ENCODE measurements around the gene TRAM2. TPM values are rescaled to one million over a fixed set of nuclear protein-coding genes. Genes with fewer than 3 reads are reported as not detected.

TRAM2 gene
- total and polyA plus RNA-seq, 5 experiments from 2014 or later = 3.1 to 9.9 (median 4.9) TPM

DNA sequence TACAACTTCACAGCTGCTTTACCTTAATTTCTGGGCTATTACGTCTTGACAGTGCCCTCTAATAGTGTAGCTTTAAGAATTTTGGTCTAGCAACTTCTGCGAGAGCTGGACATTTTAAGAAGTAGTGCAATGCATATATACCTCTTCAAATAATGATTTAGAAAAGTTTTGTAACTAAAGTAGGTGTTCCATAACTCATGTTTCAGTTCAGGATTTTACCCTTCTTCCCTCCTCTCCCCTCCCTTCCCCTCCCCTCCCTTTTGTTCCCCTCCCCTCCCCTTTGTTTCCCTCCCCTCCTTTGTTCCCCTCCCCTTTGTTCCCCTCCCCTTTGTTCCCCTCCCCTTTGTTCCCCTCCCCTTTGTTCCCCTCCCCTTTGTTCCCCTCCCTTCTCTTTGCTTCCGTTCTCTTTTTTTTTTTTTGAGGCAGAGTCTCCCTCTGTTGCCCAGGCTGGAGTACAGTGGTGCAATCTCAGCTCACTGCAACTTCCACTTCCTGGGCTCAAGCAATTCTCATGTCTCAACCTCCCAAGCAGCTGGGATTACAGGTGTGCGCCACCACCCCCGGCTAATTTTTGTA lies 28.8 kb upstream of the TRAM2 start:
- H3K4me1 Mint-ChIP-seq = peaks cover 0 to 3% (median 0%) of the 10 kb centered on the region in 4 donors
- POLR2A ChIA-PET = no interaction called here
- ATAC-seq (no peak), DNase-seq (no peak)
- peaks cover 0 to 8% (median 2%) of the 10 kb centered on the region in 9 donors for H3K9me3 Mint-ChIP-seq
- no peak overlapping the region for H3K27ac Mint-ChIP-seq
- no peaks in the 10 kb centered on the region for H3K36me3 Mint-ChIP-seq
- no peak overlapping the region for H3K4me3 Mint-ChIP-seq
- H3K27me3 Mint-ChIP-seq = peaks cover 0 to 2% (median 0%) of the 10 kb centered on the region in 5 donors

DNA sequence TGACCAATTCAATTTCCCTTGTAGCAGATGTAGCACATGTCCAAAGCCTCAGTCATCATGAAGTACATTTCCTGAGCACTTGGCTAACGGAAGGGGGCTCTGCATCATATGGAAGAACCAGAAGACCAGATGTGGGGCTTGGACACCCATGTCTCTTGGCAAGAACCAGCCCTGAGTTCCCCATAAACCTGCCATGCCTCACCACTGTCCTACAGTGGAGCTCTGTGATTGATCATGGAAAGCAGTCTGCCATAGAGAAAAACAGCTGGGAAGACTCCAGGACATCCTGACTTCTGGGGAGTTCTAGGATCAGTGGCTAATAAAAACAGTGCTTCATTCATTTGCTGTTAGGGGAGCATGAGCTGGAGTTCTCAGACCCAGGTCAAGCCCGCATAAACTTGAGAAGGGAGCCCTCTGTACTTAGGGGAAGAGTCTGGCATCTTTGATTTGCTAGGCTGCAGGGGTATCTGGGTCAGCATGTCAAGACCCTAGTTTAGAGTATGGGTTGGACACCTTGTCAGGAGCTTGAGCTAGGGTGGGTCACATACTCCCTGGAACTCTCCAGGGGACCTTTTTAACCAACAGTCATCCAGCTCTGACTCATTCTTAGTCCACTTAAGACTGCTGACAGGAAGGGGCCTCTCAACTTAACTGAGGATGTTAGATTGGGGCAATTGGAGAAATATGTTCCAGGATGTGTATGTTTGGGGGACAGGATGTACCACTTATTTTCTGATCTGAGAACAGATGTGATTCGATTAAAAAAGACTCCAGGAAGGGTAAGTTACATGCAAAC lies 26.3 kb upstream of the TRAM2 start:
- POLR2A ChIA-PET = no interaction called here
- DNase-seq = no peak
- H3K27ac Mint-ChIP-seq = peak overlapping the region in 1 of 10 donors; percentile 75

DNA sequence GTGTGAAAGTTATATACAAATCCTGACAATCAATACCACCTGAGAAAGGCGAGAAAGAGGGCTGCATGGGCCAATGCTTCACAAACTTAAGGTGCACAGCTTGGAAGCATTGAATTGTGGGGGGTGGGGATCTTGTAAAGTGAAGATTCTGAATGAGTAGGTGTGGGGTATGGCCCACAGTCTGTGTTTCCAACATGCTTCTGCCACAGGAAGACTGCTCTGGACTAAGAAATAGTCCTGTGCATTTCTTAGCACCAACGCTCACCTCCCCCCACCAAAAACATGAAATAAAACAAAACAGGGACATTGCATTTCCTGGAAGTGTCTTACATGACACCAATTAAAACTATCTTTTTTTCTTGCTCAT lies 21.9 kb upstream of the TRAM2 start:
- Mint-ChIP-seq H3K4me3 (no peak overlapping the region), H3K4me1 (peaks cover 12 to 20% (median 13%) of the 10 kb centered on the region in 4 donors), H3K9me3 (no peaks in the 10 kb centered on the region), H3K36me3 (no peaks in the 10 kb centered on the region), H3K27ac (peak overlapping the region in 1 of 10 donors; percentile 80), H3K27me3 (no peaks in the 10 kb centered on the region)
- no peak for DNase-seq
- no peak for ATAC-seq
- POLR2A ChIA-PET = no interaction called here

More for the DNA sequence above, 26.3 kb upstream of the TRAM2 start:
- H3K4me3 Mint-ChIP-seq = no peak overlapping the region
- no peaks in the 10 kb centered on the region for H3K36me3 Mint-ChIP-seq
- ATAC-seq = no peak
- H3K9me3 Mint-ChIP-seq = peaks cover 0 to 1% (median 0%) of the 10 kb centered on the region in 9 donors
- peaks cover 0 to 2% (median 0%) of the 10 kb centered on the region in 5 donors for H3K27me3 Mint-ChIP-seq
- peaks cover under 1 to 5% (median 2%) of the 10 kb centered on the region in 4 donors for H3K4me1 Mint-ChIP-seq

DNA sequence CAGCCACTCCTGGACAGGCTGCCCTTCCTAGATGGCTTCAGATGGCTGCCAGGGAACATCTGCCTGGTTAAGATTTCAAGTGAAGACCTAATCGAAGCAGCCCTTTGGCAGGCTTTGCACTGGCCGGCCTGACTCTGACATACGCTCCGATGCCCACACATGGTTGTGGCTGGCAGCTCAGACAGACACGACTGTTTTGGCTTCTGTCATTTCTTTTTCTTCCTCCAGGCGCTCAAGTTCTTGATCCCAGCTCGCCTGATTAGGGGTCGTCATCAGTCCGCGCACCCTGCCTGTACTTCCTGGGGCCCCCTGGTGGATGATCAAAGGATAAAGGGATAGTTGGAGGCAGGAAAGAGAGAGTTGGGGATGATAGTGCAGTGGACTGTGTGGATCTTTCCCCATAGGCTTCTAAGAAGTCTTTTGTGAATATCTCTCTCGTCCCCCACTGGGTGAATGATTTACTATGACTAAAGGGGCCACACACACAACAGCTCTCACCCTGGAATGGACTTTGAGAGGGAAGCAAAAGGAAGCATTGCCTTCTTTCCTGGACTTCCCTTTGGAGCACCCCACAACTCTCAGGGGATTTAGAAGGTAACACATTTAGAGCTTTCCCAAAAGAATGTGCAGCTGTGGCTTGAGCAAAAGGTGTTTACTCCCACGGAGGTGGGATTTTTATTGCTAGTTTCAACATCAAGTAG lies 21.4 kb upstream of the TRAM2 start:
- no peak overlapping the region for H3K4me3 Mint-ChIP-seq
- peak overlapping the region in 1 of 10 donors; percentile 80 for H3K27ac Mint-ChIP-seq
- no peaks in the 10 kb centered on the region for H3K9me3 Mint-ChIP-seq
- H3K4me1 Mint-ChIP-seq = peaks cover 12 to 20% (median 13%) of the 10 kb centered on the region in 4 donors
- H3K27me3 Mint-ChIP-seq = no peaks in the 10 kb centered on the region
- peak in 4 of 10 donors; percentile 7 to 35 (median 16) for DNase-seq
- POLR2A ChIA-PET = no interaction called here
- no peaks in the 10 kb centered on the region for H3K36me3 Mint-ChIP-seq
- peak; percentile 40 to 59 for ATAC-seq

DNA sequence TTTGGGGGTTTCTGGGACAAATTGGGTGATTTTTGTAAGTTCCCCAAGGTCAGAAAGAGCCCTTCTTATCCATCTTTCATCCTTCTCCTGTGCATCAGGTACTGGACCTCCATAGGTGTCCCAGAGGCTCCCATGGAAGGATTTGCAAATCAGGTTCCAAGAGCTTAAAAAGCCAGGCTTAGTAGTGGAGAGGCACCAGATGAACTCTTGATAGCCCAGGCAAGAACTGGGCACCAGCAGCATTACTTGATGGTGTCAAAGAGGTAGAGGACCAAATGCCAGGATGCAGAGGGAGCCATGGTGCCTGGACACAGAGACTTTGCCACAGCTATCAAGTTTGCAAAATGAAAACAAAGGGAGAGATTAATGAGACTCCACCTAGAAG lies 20.9 kb upstream of the TRAM2 start:
- POLR2A ChIA-PET = no interaction called here
- Mint-ChIP-seq H3K4me3 (no peak overlapping the region), H3K36me3 (no peaks in the 10 kb centered on the region), H3K4me1 (peaks cover 10 to 20% (median 13%) of the 10 kb centered on the region in 4 donors), H3K27ac (peak overlapping the region in 1 of 10 donors; percentile 45), H3K9me3 (no peaks in the 10 kb centered on the region), H3K27me3 (no peaks in the 10 kb centered on the region)
- ATAC-seq = no peak
- DNase-seq = no peak

DNA sequence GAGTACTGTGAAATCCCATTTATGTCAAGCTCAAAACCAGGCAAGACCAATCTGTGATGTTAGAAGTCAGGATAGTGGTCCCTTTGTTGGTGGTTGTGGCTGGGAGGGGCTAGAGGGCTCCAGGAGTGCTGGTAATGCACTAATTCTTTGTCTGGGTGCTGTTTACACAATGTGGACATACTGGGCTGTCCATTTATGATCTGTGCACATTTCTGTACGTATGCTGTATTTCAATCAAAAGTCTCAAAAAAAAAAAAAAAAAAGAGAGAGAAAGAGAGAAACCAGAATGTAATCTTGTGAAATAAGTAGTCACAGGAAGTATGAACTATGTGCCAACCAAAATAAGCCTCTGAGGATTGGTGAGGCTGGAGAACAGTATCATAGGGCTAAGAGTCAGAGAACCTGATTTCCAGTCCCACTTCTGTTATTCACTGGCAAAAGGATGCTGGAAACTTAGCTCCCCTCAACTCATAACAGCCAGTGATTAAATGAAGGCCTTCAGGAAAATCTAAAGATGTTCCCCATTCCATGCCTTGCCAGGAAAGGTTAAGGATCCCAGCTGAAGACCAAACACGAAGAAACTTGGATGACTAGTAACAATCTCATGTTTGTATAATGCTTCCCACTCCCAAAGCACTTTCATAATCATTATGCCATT lies 19.6 kb upstream of the TRAM2 start:
- ATAC-seq = no peak
- H3K36me3 Mint-ChIP-seq = no peaks in the 10 kb centered on the region
- H3K27ac Mint-ChIP-seq = peak overlapping the region in 1 of 10 donors; percentile 33
- DNase-seq = no peak
- H3K4me3 Mint-ChIP-seq = no peak overlapping the region
- H3K27me3 Mint-ChIP-seq = no peaks in the 10 kb centered on the region
- H3K9me3 Mint-ChIP-seq = no peaks in the 10 kb centered on the region
- POLR2A ChIA-PET = no interaction called here
- peaks cover 10 to 20% (median 13%) of the 10 kb centered on the region in 4 donors for H3K4me1 Mint-ChIP-seq

DNA sequence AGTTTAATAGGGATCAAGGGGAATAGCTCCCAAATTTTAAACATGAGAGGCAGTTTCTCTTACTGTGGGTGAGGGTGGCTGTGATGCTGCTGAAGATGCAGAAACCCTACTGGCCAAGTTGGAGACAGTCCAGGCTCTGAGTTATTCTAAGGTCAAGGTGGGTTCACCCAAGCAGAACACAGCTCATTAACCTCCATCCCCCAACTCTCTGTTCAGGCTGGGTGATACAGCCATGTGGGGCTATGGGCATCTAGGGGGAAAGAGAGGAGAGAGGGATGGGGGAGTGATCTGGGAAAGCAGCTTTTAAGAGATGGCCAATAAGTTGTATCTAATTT lies 18.9 kb upstream of the TRAM2 start:
- peaks cover 10 to 20% (median 13%) of the 10 kb centered on the region in 4 donors for H3K4me1 Mint-ChIP-seq
- H3K4me3 Mint-ChIP-seq = no peak overlapping the region
- POLR2A ChIA-PET = no interaction called here
- H3K27me3 Mint-ChIP-seq = no peaks in the 10 kb centered on the region
- H3K36me3 Mint-ChIP-seq = no peaks in the 10 kb centered on the region
- ATAC-seq (no peak), DNase-seq (no peak)
- no peaks in the 10 kb centered on the region for H3K9me3 Mint-ChIP-seq
- no peak overlapping the region for H3K27ac Mint-ChIP-seq

DNA sequence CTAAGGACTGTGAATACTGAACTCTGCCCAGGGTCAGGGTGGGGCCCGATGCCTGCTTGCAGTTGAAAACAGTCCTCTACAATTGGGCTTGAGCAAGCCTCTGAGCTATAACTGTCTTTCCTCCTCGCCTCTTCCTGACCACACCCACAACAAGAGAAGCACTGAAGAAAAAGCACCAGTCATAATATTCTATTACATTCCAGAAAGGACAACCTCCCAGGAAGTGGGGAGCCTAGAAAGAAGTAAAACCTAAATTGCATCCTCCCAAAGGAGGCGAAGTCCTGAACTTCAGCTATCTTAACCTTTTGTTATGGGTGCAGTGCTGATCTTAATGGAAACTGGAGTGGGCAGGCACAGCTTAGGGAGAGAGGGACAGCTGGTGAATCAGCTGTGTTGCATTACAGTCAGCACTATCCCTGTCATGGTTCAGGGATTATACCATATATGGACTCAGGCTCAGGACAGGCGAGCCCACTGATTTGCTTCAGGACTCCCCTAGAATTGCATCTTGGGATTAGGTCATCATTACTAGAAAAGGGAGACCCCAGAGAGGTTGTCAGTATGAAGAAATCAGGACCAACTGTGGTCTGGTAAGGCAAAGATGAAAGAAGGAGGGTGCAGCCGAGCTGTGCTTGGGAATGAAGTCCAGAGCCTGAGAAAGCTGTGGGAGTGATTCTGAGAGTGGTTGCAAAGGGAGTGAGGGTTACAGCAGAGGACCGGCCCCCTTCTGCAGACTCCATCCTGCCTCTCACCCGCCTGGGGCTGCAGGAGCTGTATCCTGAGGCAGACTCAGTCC lies 18.3 kb upstream of the TRAM2 start:
- DNase-seq = no peak
- H3K36me3 Mint-ChIP-seq = no peaks in the 10 kb centered on the region
- H3K27me3 Mint-ChIP-seq = no peaks in the 10 kb centered on the region
- H3K4me1 Mint-ChIP-seq = peaks cover 10 to 20% (median 13%) of the 10 kb centered on the region in 4 donors
- ATAC-seq = no peak
- no peaks in the 10 kb centered on the region for H3K9me3 Mint-ChIP-seq
- H3K27ac Mint-ChIP-seq = peak overlapping the region in 1 of 10 donors; percentile 17
- no peak overlapping the region for H3K4me3 Mint-ChIP-seq
- POLR2A ChIA-PET = no interaction called here

DNA sequence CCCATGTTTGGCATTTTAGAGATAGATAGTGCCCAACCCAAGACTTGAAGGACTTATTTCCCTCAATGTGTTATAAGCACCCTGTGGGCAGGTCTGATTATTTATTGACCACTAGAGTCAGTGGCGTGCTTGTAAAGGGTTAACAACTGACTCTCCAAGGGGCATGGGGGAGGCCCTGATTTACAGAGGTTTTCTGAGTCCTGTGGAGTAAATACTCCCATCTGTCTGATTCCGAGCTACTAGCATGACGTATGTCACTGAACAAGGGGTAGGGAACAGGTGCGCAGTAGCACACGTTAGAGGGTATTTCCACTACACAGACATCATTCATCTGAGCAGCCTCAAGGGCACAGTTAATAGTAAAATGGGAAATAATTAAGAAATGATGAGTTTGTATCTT lies 17.4 kb upstream of the TRAM2 start:
- Mint-ChIP-seq H3K9me3 (no peaks in the 10 kb centered on the region), H3K27ac (no peak overlapping the region), H3K36me3 (no peaks in the 10 kb centered on the region), H3K27me3 (no peaks in the 10 kb centered on the region), H3K4me3 (no peak overlapping the region), H3K4me1 (peaks cover 10 to 20% (median 13%) of the 10 kb centered on the region in 4 donors)
- no peak for DNase-seq
- ATAC-seq = no peak
- POLR2A ChIA-PET = no interaction called here

DNA sequence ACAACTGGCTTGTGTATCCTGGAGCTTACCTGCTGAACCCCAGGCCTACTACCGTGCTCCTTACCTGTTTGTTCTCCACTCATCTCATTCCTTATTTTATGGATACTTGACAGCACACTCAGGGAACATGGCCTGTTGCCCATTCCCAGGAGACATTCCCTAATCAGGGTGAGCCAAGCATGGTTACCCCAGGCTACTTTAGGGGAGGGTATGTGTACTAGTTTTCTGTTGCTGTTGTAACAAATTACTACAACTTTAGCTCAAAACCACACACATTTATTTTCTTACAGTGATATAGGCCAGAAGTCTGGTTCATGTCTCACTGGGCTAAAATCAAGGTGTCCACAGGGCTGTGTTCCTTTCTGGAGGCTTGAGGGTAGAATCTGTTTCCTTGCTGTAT lies 15.0 kb upstream of the TRAM2 start:
- Mint-ChIP-seq H3K4me1 (peaks cover 6 to 18% (median 8%) of the 10 kb centered on the region in 4 donors), H3K4me3 (no peak overlapping the region), H3K36me3 (no peaks in the 10 kb centered on the region), H3K27ac (no peak overlapping the region), H3K27me3 (no peaks in the 10 kb centered on the region), H3K9me3 (no peaks in the 10 kb centered on the region)
- ATAC-seq = no peak
- DNase-seq = no peak
- POLR2A ChIA-PET = no interaction called here

DNA sequence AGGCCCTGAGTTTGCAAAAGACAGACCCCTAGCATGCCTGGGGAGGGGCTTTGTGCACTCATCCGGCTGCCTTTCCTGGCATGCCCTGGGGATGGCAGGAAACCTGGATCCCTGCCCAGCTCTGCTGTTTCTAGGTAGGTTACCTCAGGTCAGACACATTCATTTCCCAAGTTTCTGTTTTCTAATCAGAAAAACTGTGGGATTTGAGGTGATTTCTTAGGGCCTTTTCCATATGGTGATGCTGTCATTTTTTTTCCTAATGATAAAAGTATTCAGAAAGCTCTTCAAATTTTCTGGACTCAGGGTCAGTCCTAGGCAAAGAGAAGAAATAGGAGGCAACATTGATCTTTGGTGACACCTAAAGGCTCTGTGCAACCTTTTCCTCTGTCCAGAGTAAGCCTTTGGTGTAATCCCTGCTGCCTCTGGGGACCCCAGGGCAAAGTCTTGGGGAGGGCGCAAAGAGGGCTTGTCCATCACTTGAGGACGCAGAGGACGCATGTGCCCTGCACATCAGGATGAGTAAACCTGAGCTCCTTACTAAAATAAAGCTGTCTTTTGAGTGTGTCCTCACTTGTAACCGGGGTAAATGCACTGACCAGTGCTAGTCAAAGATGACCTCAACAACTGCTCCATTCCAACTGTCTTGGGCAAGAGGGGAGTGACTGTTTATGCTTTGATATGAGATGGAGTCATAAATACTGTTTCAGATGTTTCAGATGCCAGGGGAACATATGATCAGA lies 13.5 kb upstream of the TRAM2 start:
- no peaks in the 10 kb centered on the region for H3K9me3 Mint-ChIP-seq
- H3K36me3 Mint-ChIP-seq = no peaks in the 10 kb centered on the region
- no peak overlapping the region for H3K27ac Mint-ChIP-seq
- no peaks in the 10 kb centered on the region for H3K27me3 Mint-ChIP-seq
- H3K4me1 Mint-ChIP-seq = peaks cover 5 to 9% (median 7%) of the 10 kb centered on the region in 4 donors
- no peak overlapping the region for H3K4me3 Mint-ChIP-seq
- POLR2A ChIA-PET = no interaction called here
- DNase-seq (no peak), ATAC-seq (no peak)

DNA sequence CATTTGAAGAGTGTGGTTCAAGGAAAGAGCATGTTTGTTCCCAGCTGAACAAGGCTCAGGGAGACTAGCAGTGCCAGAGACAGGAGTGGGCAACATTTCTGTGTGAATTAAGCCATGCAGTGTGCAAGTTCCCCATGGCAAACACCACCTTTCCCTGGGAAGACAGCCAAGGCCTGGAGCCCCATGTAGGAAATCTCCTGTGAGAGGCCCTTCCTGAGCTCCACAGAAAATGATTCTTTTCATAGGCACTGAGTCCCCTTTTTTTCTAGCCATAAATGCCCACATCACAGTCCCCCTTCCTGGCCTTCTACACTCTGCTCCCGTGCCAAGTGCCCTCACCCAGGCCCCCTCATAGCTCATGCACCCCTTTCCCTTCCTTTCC lies 11.8 kb upstream of the TRAM2 start:
- Mint-ChIP-seq H3K4me3 (no peak overlapping the region), H3K27me3 (no peaks in the 10 kb centered on the region), H3K36me3 (no peaks in the 10 kb centered on the region), H3K9me3 (no peaks in the 10 kb centered on the region), H3K4me1 (peaks cover 0 to 2% (median 0%) of the 10 kb centered on the region in 4 donors), H3K27ac (peak overlapping the region in 2 of 10 donors; percentile 5 to 26)
- DNase-seq (no peak), ATAC-seq (no peak)
- POLR2A ChIA-PET = no interaction called here

Data from naive thymus-derived CD8-positive, alpha-beta T cell (primary cell).